ENCODE results near the gene LSMEM2. TPM values are rescaled to one million over a fixed set of nuclear protein-coding genes. Genes with fewer than 3 reads are reported as not detected.

Gene LSMEM2
- polyA plus RNA-seq, 1 donor (not counting 4 experiments of a cell fraction or from before 2014, with no cell fraction given) = not detected

GRCh38 chr3:50314342-50314741 is 35.5 kb downstream of the LSMEM2 start:
- H3K36me3 ChIP-seq (ENCODE audit: control insufficient read depth in 2 of 2, extremely low read depth in 1 of 2, insufficient read depth in 2 of 2, low read length in 2 of 2) = peaks cover 11 to 20% of the 10 kb centered on the region in 2 experiments
- H2AFZ ChIP-seq (ENCODE audit: control insufficient read depth, low read length) = no peak overlapping the region
- FAIRE-seq (no peak), DNase-seq (ENCODE audit: low read depth, low spot score) (no peak)
- H3K4me3 ChIP-seq (ENCODE audit: control insufficient read depth in 2 of 3, extremely low read depth in 1 of 3, insufficient read depth in 2 of 3, low read depth in 1 of 3, low read length in 3 of 3) = no peak overlapping the region
- dilution Hi-C loops (cut with MboI; ENCODE audit: extremely low pct_ligation_motif_present, low sequenced_read_pairs) = no loop called here
- H3K79me2 ChIP-seq (ENCODE audit: control insufficient read depth, insufficient read depth, low read length) = peaks cover 19% of the 10 kb centered on the region
- TF ChIP-seq CTCF (optimal IDR thresholded peaks at IDR 0.05 in 1 of 3, IDR thresholded peaks at IDR 0.05 in 1 of 3, conservative IDR thresholded peaks at IDR 0.05 in 1 of 3; ENCODE audit: extremely low read depth in 1 of 3, insufficient read depth in 2 of 3, low read length in 3 of 3) (no peak), EZH2 (IDR thresholded peaks at IDR 0.05; ENCODE audit: low read length) (no peak)
- H3K4me2 ChIP-seq (ENCODE audit: control insufficient read depth, extremely low read depth, insufficient read depth, low read depth, low read length) = no peak overlapping the region
- H3K9me3 ChIP-seq (ENCODE audit: control insufficient read depth, low read depth, low read length) = no peaks in the 10 kb centered on the region
- H4K20me1 ChIP-seq (ENCODE audit: control insufficient read depth, extremely low read depth, insufficient read depth, low read length) = no peaks in the 10 kb centered on the region
- H3K27ac ChIP-seq (ENCODE audit: control insufficient read depth, insufficient read depth, low read length) = no peak overlapping the region
- H3K4me1 ChIP-seq (ENCODE audit: control insufficient read depth, extremely low read depth, insufficient read depth, low read length) = peaks cover 45% of the 10 kb centered on the region
- no peaks in the 10 kb centered on the region for H3K27me3 ChIP-seq (ENCODE audit: control insufficient read depth, extremely low read depth, insufficient read depth, low read length)
- H3K9me1 ChIP-seq (ENCODE audit: control insufficient read depth, extremely low read depth, insufficient read depth, low read length) = peaks cover 7% of the 10 kb centered on the region
- H3K9ac ChIP-seq (ENCODE audit: control insufficient read depth, extremely low read depth, insufficient read depth, low read length) = no peak overlapping the region

GRCh38 chr3:50314816-50315215 is 35.9 kb downstream of the LSMEM2 start:
- no peak for FAIRE-seq
- no peak overlapping the region for H3K9ac ChIP-seq (ENCODE audit: control insufficient read depth, extremely low read depth, insufficient read depth, low read length)
- H3K4me1 ChIP-seq (ENCODE audit: control insufficient read depth, extremely low read depth, insufficient read depth, low read length) = peaks cover 42% of the 10 kb centered on the region
- peaks cover 12 to 25% of the 10 kb centered on the region in 2 experiments for H3K36me3 ChIP-seq (ENCODE audit: control insufficient read depth in 2 of 2, extremely low read depth in 1 of 2, insufficient read depth in 2 of 2, low read length in 2 of 2)
- DNase-seq (ENCODE audit: low read depth, low spot score) = no peak
- H3K9me3 ChIP-seq (ENCODE audit: control insufficient read depth, low read depth, low read length) = no peaks in the 10 kb centered on the region
- TF ChIP-seq CTCF (optimal IDR thresholded peaks at IDR 0.05 in 1 of 3, IDR thresholded peaks at IDR 0.05 in 1 of 3, conservative IDR thresholded peaks at IDR 0.05 in 1 of 3; ENCODE audit: extremely low read depth in 1 of 3, insufficient read depth in 2 of 3, low read length in 3 of 3) (no peak), EZH2 (IDR thresholded peaks at IDR 0.05; ENCODE audit: low read length) (no peak)
- H3K9me1 ChIP-seq (ENCODE audit: control insufficient read depth, extremely low read depth, insufficient read depth, low read length) = peaks cover 7% of the 10 kb centered on the region
- no peak overlapping the region for H3K27ac ChIP-seq (ENCODE audit: control insufficient read depth, insufficient read depth, low read length)
- H3K79me2 ChIP-seq (ENCODE audit: control insufficient read depth, insufficient read depth, low read length) = peaks cover 24% of the 10 kb centered on the region
- no peak overlapping the region for H2AFZ ChIP-seq (ENCODE audit: control insufficient read depth, low read length)
- no peaks in the 10 kb centered on the region for H3K27me3 ChIP-seq (ENCODE audit: control insufficient read depth, extremely low read depth, insufficient read depth, low read length)
- no peak overlapping the region for H3K4me3 ChIP-seq (ENCODE audit: control insufficient read depth in 2 of 3, extremely low read depth in 1 of 3, insufficient read depth in 2 of 3, low read depth in 1 of 3, low read length in 3 of 3)
- H4K20me1 ChIP-seq (ENCODE audit: control insufficient read depth, extremely low read depth, insufficient read depth, low read length) = no peaks in the 10 kb centered on the region
- H3K4me2 ChIP-seq (ENCODE audit: control insufficient read depth, extremely low read depth, insufficient read depth, low read depth, low read length) = no peak overlapping the region
- dilution Hi-C loops (cut with MboI; ENCODE audit: extremely low pct_ligation_motif_present, low sequenced_read_pairs) = no loop called here

Data from keratinocyte (primary cell).